DND-41 (cell line): ENCODE results near the gene TSPEAR.

Experiments used
- ATAC-seq: fragments of 200-7000 bp; cut with Tn5 transposase; 3 replicates; pipeline ENCODE4 v1.9.1; 2021; ENCODE audit warnings: low read depth; ENCODE audit not compliant: insufficient read depth
- DNase-seq: peaks from one replicate; pipeline ENCODE4 v3.0.0-alpha.2; 2020
- H2AFZ ChIP-seq: 2 replicates; pipeline ENCODE4 v1.6.0; 2012; ENCODE audit warnings: low read depth, low read length
- H3K27ac ChIP-seq: 2 replicates; pipeline ENCODE4 v1.5.1; 2012; ENCODE audit warnings: low read length, inconsistent platforms
- H3K27me3 ChIP-seq: fragments of 200-600 bp; sonication (generic); 2 replicates; pipeline ENCODE4 v1.6.0; 2012; ENCODE audit warnings: low read length, mild to moderate bottlenecking, inconsistent platforms; ENCODE audit not compliant: insufficient read depth, poor library complexity
- H3K36me3 ChIP-seq: 2 replicates; pipeline ENCODE4 v1.5.1; 2012; ENCODE audit warnings: low read length, inconsistent platforms; ENCODE audit not compliant: insufficient read depth
- H3K4me1 ChIP-seq: 2 replicates; pipeline ENCODE4 v1.5.1; 2012; ENCODE audit warnings: mild to moderate bottlenecking, low read length; ENCODE audit not compliant: insufficient read depth
- H3K4me2 ChIP-seq: 2 replicates; pipeline ENCODE4 v1.6.0; 2012; ENCODE audit warnings: mild to moderate bottlenecking, moderate library complexity, low read length, inconsistent platforms; ENCODE audit not compliant: insufficient read depth
- H3K4me3 ChIP-seq, 2 experiments: fragments of 200-600 bp in 1 of 2; shearing (Covaris generic) in 1 of 2; 2 replicates each; pipeline ENCODE4 v1.5.1; 2012 to 2016; ENCODE audit warnings: inconsistent platforms in 2 of 2, low read length in 2 of 2, mild to moderate bottlenecking in 2 of 2, low read depth in 1 of 2, moderate library complexity in 1 of 2
- H3K79me2 ChIP-seq: 2 replicates; pipeline ENCODE4 v1.6.0; 2012; ENCODE audit warnings: low read length, inconsistent platforms; ENCODE audit not compliant: insufficient read depth
- H3K9ac ChIP-seq: 2 replicates; pipeline ENCODE4 v1.6.0; 2012; ENCODE audit warnings: low read depth, mild to moderate bottlenecking, inconsistent platforms, low read length, moderate library complexity
- H3K9me3 ChIP-seq: 2 replicates; pipeline ENCODE4 v1.5.1; 2012; ENCODE audit warnings: low read length, moderate library complexity, mild to moderate bottlenecking, inconsistent platforms; ENCODE audit not compliant: insufficient read depth, severe bottlenecking
- H4K20me1 ChIP-seq: 2 replicates; pipeline ENCODE4 v1.6.0; 2012; ENCODE audit warnings: low read length; ENCODE audit not compliant: insufficient read depth
- CTCF ChIP-seq: IDR thresholded peaks from 2 replicates; pipeline ENCODE4 v1.5.1; 2012; ENCODE audit warnings: borderline replicate concordance, low read length, moderate library complexity, mild to moderate bottlenecking; ENCODE audit not compliant: poor library complexity, severe bottlenecking; ENCODE audit errors: extremely low read depth
- EZH2 ChIP-seq: IDR thresholded peaks from 3 replicates; pipeline ENCODE4 v1.6.1; 2012; ENCODE audit warnings: borderline replicate concordance, low read depth, mild to moderate bottlenecking, moderate library complexity, low read length, inconsistent platforms; ENCODE audit not compliant: severe bottlenecking

Gene TSPEAR

GRCh38 chr21:44737706-44738354 is 26.5 kb upstream of the TSPEAR start:
- DNase-seq = peak; percentile 12
- Histone ChIP-seq H2AFZ (no peak overlapping the region), H4K20me1 (no peaks in the 10 kb centered on the region), H3K27ac (no peak overlapping the region), H3K9ac (no peak overlapping the region), H3K27me3 (no peaks in the 10 kb centered on the region), H3K4me2 (no peak overlapping the region), H3K4me3 (no peak overlapping the region), H3K79me2 (no peaks in the 10 kb centered on the region), H3K9me3 (peaks cover 21% of the 10 kb centered on the region), H3K4me1 (no peaks in the 10 kb centered on the region), H3K36me3 (no peaks in the 10 kb centered on the region)
- TF ChIP-seq CTCF = no peak
- no peak for TF ChIP-seq EZH2
- no peak for ATAC-seq

GRCh38 chr21:44736291-44737004 is 25.1 kb upstream of the TSPEAR start:
- H4K20me1 ChIP-seq = no peaks in the 10 kb centered on the region
- H3K9ac ChIP-seq = no peak overlapping the region
- peaks cover 21% of the 10 kb centered on the region for H3K9me3 ChIP-seq
- TF ChIP-seq EZH2 (no peak), CTCF (no peak)
- ATAC-seq (no peak), DNase-seq (no peak)
- no peak overlapping the region for H3K4me3 ChIP-seq
- H3K4me1 ChIP-seq = no peaks in the 10 kb centered on the region
- no peak overlapping the region for H3K4me2 ChIP-seq
- H3K79me2 ChIP-seq = no peaks in the 10 kb centered on the region
- H3K27ac ChIP-seq = no peak overlapping the region
- no peaks in the 10 kb centered on the region for H3K36me3 ChIP-seq
- H3K27me3 ChIP-seq = peaks cover 2% of the 10 kb centered on the region
- no peak overlapping the region for H2AFZ ChIP-seq

- Histone ChIP-seq H3K9ac (no peak overlapping the region), H3K36me3 (no peaks in the 10 kb centered on the region), H4K20me1 (no peaks in the 10 kb centered on the region), H3K79me2 (no peaks in the 10 kb centered on the region), H2AFZ (no peak overlapping the region), H3K27ac (no peak overlapping the region), H3K4me2 (no peak overlapping the region), H3K27me3 (peaks cover 4% of the 10 kb centered on the region), H3K4me3 (no peak overlapping the region), H3K9me3 (peaks cover 21% of the 10 kb centered on the region), H3K4me1 (no peaks in the 10 kb centered on the region)
- TF ChIP-seq EZH2 = no peak
- DNase-seq = no peak
- no peak for ATAC-seq
Observed at GRCh38 chr21:44735821-44736220, 24.4 kb upstream of the TSPEAR start.

- peaks cover 21% of the 10 kb centered on the region for H3K9me3 ChIP-seq
- no peak for TF ChIP-seq CTCF
- no peak for TF ChIP-seq EZH2
Observed at GRCh38 chr21:44734841-44735240, 23.5 kb upstream of the TSPEAR start.

More at GRCh38 chr21:44734841-44735240, 23.5 kb upstream of the TSPEAR start:
- H3K27ac ChIP-seq = no peak overlapping the region
- DNase-seq (no peak), ATAC-seq (no peak)
- H3K27me3 ChIP-seq = peaks cover 4% of the 10 kb centered on the region
- no peaks in the 10 kb centered on the region for H3K79me2 ChIP-seq
- no peak overlapping the region for H2AFZ ChIP-seq
- no peak overlapping the region for H3K4me3 ChIP-seq
- no peaks in the 10 kb centered on the region for H3K4me1 ChIP-seq
- H3K9ac ChIP-seq = no peak overlapping the region
- H3K4me2 ChIP-seq = no peak overlapping the region
- H3K36me3 ChIP-seq = no peaks in the 10 kb centered on the region
- no peaks in the 10 kb centered on the region for H4K20me1 ChIP-seq
